ENCODE results near the gene ADGRL3.

- no peak for TF ChIP-seq POLR2A (IDR thresholded peaks at IDR 0.05)
- TF ChIP-seq CTCF (IDR thresholded peaks at IDR 0.05) = no peak
Observed at GRCh38 chr4:61461956-61462355, 261.8 kb downstream of the ADGRL3 start.

Measured in adrenal gland (tissue), 5 donors.